Nephron (organoid): ENCODE results near the gene S100A1.

ENCODE experiments used
- H3K27ac Mint-ChIP-seq, 3 experiments: 2 replicates each; pipeline ENCODE4 v1.8.0; 2020; ENCODE audit warnings: mixed read lengths in 3 of 3, mild to moderate bottlenecking in 2 of 3, moderate library complexity in 1 of 3
- H3K27me3 Mint-ChIP-seq: 2 replicates; pipeline ENCODE4 v1.8.0; 2021; ENCODE audit warnings: low read depth, mild to moderate bottlenecking, moderate library complexity, mixed read lengths
- H3K36me3 Mint-ChIP-seq: 2 replicates; pipeline ENCODE4 v1.8.0; 2020; ENCODE audit warnings: low read depth, mixed read lengths
- H3K4me1 Mint-ChIP-seq: 2 replicates; pipeline ENCODE4 v1.8.0; 2020; ENCODE audit warnings: mixed read lengths
- H3K4me3 Mint-ChIP-seq, 3 experiments: 2 replicates each; pipeline ENCODE4 v1.8.0; 2020; ENCODE audit warnings: mild to moderate bottlenecking in 3 of 3, mixed read lengths in 3 of 3, moderate library complexity in 2 of 3
- H3K9me3 Mint-ChIP-seq: 2 replicates; pipeline ENCODE4 v1.8.0; 2020; ENCODE audit warnings: mixed read lengths
- CTCF ChIP-seq, 3 experiments: fragments of 200-600 bp; sonication (generic); IDR thresholded peaks; one replicate each; pipeline ENCODE4 v1.5.0; 2021; ENCODE audit warnings: antibody characterized with exemption in 3 of 3; ENCODE audit not compliant: unreplicated experiment in 3 of 3

The S100A1 gene

GRCh38 chr1:153608089-153608682 lies 20.0 kb upstream of the S100A1 start:
- H3K4me1 Mint-ChIP-seq, result peaks cover 47% of the 10 kb centered on the region
- no peaks in the 10 kb centered on the region for H3K9me3 Mint-ChIP-seq
- peaks cover 7% of the 10 kb centered on the region for H3K36me3 Mint-ChIP-seq
- no peaks in the 10 kb centered on the region for H3K27me3 Mint-ChIP-seq
- peak overlapping the region; percentile 87 to 97 (median 92) for H3K27ac Mint-ChIP-seq
- H3K4me3 Mint-ChIP-seq, result peak overlapping the region; percentile 27 to 53 (median 44)
- no peak for TF ChIP-seq CTCF (IDR thresholded peaks at IDR 0.05; ENCODE audit: unreplicated experiment in 3 of 3)

DNA sequence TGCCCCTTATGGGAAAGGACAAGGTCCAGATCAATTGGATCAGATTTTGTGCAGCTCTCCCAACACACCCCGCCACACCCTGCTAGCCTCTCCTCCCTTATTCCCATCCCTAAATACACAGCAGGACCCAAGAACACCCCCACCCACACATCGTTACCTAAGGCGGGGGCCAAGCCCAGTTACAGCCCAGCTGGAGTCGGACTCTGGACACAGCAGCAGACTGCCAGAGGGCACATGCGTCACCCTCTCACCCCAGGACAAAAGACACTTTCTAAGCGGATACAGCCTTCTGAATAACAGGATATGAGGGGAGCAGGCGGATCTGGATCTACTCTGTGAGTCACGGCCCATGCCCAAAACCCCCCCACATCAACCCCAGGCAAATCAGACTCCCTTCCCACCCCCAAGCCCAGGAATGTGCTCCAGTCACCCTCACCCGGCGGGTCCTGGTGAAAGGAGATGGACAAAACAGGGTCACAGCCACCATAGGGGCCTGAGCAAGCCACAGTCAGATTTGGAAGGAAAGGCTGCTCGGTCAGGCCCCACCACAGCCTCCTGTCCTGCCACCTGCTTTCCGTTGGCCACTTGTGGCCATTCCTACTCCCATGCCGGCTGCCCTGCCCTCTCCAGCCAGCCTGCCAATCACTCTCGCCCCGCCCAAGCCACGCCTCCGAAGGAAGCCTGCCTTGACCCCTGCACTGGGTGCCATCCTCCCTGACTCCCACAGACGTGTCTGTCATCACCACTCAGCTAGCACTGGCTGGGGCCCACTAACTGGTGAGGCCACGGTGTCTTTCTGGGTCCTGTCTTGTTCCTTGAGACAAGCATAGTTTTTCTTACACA lies 19.3 kb upstream of the S100A1 start:
- Mint-ChIP-seq H3K27me3 (no peaks in the 10 kb centered on the region), H3K4me1 (peaks cover 53% of the 10 kb centered on the region), H3K27ac (peak overlapping the region; percentile 87 to 97 (median 92)), H3K4me3 (peak overlapping the region; percentile 68 to 81 (median 81)), H3K9me3 (no peaks in the 10 kb centered on the region), H3K36me3 (peaks cover 7% of the 10 kb centered on the region)
- no peak for TF ChIP-seq CTCF (IDR thresholded peaks at IDR 0.05; ENCODE audit: unreplicated experiment in 3 of 3)

- peaks cover 59% of the 10 kb centered on the region for H3K4me1 Mint-ChIP-seq
- peak overlapping the region; percentile 68 to 81 (median 81) for H3K4me3 Mint-ChIP-seq
- H3K27me3 Mint-ChIP-seq, result no peaks in the 10 kb centered on the region
- peaks cover 7% of the 10 kb centered on the region for H3K36me3 Mint-ChIP-seq
- peak overlapping the region; percentile 87 to 97 (median 92) for H3K27ac Mint-ChIP-seq
- no peak for TF ChIP-seq CTCF (IDR thresholded peaks at IDR 0.05; ENCODE audit: unreplicated experiment in 3 of 3)
- H3K9me3 Mint-ChIP-seq, result no peaks in the 10 kb centered on the region
Observed at GRCh38 chr1:153609585-153609907, 18.7 kb upstream of the S100A1 start.

- TF ChIP-seq CTCF (IDR thresholded peaks at IDR 0.05; ENCODE audit: unreplicated experiment in 3 of 3), result no peak
- peak overlapping the region; percentile 87 to 97 (median 92) for H3K27ac Mint-ChIP-seq
- H3K27me3 Mint-ChIP-seq, result no peaks in the 10 kb centered on the region
- H3K9me3 Mint-ChIP-seq, result no peaks in the 10 kb centered on the region
- H3K4me1 Mint-ChIP-seq, result peaks cover 62% of the 10 kb centered on the region
- peaks cover 4% of the 10 kb centered on the region for H3K36me3 Mint-ChIP-seq
- H3K4me3 Mint-ChIP-seq, result peak overlapping the region in 1 of 3 experiments; percentile 81
Observed at GRCh38 chr1:153610334-153610733, 17.9 kb upstream of the S100A1 start.

GRCh38 chr1:153610811-153611301 lies 17.4 kb upstream of the S100A1 start:
- Mint-ChIP-seq H3K36me3 (peaks cover 4% of the 10 kb centered on the region), H3K27me3 (no peaks in the 10 kb centered on the region), H3K27ac (peak overlapping the region in 2 of 3 experiments; percentile 90), H3K4me3 (peak overlapping the region in 2 of 3 experiments; percentile 75 to 81), H3K4me1 (peaks cover 64% of the 10 kb centered on the region), H3K9me3 (no peaks in the 10 kb centered on the region)
- TF ChIP-seq CTCF (IDR thresholded peaks at IDR 0.05; ENCODE audit: unreplicated experiment in 3 of 3), result no peak
